IMR-90 (cell line): Measurements from ENCODE around the gene JAKMIP1. TPM values are rescaled to one million over a fixed set of nuclear protein-coding genes. Genes with fewer than 3 reads are reported as not detected.

Experiments used
- ATAC-seq: fragments of 200-7000 bp; cut with Tn5 transposase; 2 replicates; pipeline ENCODE4 v1.9.1; 2020; ENCODE audit warnings: low read depth, mild to moderate bottlenecking, moderate library complexity
- BruUV-seq: library from RNA; stranded (reverse); fragments of 400-500 nt; replicated peaks from 2 replicates; lab custom pipeline; 2021; lab: Mats Ljungman, UMichigan
- CTCF ChIA-PET: fragments of 300-600 bp; formaldehyde crosslinking; extraction: SDS; loops from one replicate; lab custom pipeline; 2021; ENCODE audit warnings: antibody characterized with exemption; lab: Yijun Ruan, JAX
- POLR2A ChIA-PET: fragments of 300-600 bp; sonication (Branson Sonifier 250); formaldehyde crosslinking; loops from one replicate; lab custom pipeline; 2022; ENCODE audit warnings: antibody characterized with exemption; ENCODE audit not compliant: unreplicated experiment; lab: Charles Lee
- DNase-seq: peaks from one replicate; pipeline ENCODE4 v3.0.0; 2013
- H2AFZ ChIP-seq: replicated peaks from 2 replicates; pipeline ENCODE3; 2013; ENCODE audit warnings: low read length, mild to moderate bottlenecking; ENCODE audit not compliant: poor library complexity
- H2AK5ac ChIP-seq: 2 replicates; pipeline ENCODE4 v1.6.1; 2013; ENCODE audit warnings: low read depth, low read length, inconsistent platforms
- H2AK9ac ChIP-seq: replicated peaks from 2 replicates; pipeline ENCODE3; 2013; ENCODE audit warnings: mild to moderate bottlenecking, low read depth, low read length, moderate library complexity; ENCODE audit not compliant: poor library complexity
- H2BK120ac ChIP-seq: 2 replicates; pipeline ENCODE4 v1.6.1; 2013; ENCODE audit warnings: low read depth, low read length, inconsistent platforms
- H2BK15ac ChIP-seq: 3 replicates; pipeline ENCODE4 v1.6.1; 2013; ENCODE audit warnings: low read depth, low read length, inconsistent platforms
- H2BK20ac ChIP-seq: 2 replicates; pipeline ENCODE4 v1.6.1; 2013; ENCODE audit warnings: low read depth, mild to moderate bottlenecking, inconsistent platforms, low read length, moderate library complexity
- H2BK5ac ChIP-seq: 2 replicates; pipeline ENCODE4 v1.6.1; 2013; ENCODE audit warnings: mild to moderate bottlenecking, low read depth, low read length, inconsistent platforms; ENCODE audit not compliant: poor library complexity, severe bottlenecking
- H3K14ac ChIP-seq: replicated peaks from 2 replicates; pipeline ENCODE4 v1.6.1; 2013; ENCODE audit warnings: low read depth, low read length, inconsistent platforms
- H3K18ac ChIP-seq: 2 replicates; pipeline ENCODE4 v1.6.1; 2013; ENCODE audit warnings: low read depth, low read length, control low read depth
- H3K23ac ChIP-seq: 2 replicates; pipeline ENCODE4 v1.6.1; 2013; ENCODE audit warnings: low read depth, low read length, inconsistent platforms
- H3K27ac ChIP-seq: 2 replicates; pipeline ENCODE4 v1.5.1; 2013; ENCODE audit warnings: mild to moderate bottlenecking, control low read depth, low read length; ENCODE audit not compliant: insufficient read depth
- H3K27me3 ChIP-seq: 2 replicates; pipeline ENCODE4 v1.6.1; 2013; ENCODE audit warnings: low read length; ENCODE audit not compliant: control insufficient read depth, insufficient read depth
- H3K36me3 ChIP-seq: 2 replicates; pipeline ENCODE4 v1.6.1; 2013; ENCODE audit warnings: low read length, mixed read lengths; ENCODE audit not compliant: control insufficient read depth, insufficient read depth
- H3K4ac ChIP-seq: 2 replicates; pipeline ENCODE4 v1.6.1; 2013; ENCODE audit warnings: low read depth, low read length, inconsistent platforms
- H3K4me1 ChIP-seq: 2 replicates; pipeline ENCODE4 v1.6.1; 2013; ENCODE audit warnings: low read length, mixed read lengths; ENCODE audit not compliant: control insufficient read depth, insufficient read depth
- H3K4me2 ChIP-seq: 2 replicates; pipeline ENCODE4 v1.6.1; 2013; ENCODE audit warnings: low read depth, mild to moderate bottlenecking, control low read depth, low read length, moderate library complexity
- H3K4me3 ChIP-seq: 2 replicates; pipeline ENCODE4 v1.5.1; 2013; ENCODE audit warnings: low read depth, mild to moderate bottlenecking, control low read depth, low read length, moderate library complexity; ENCODE audit not compliant: insufficient read depth
- H3K56ac ChIP-seq: 2 replicates; pipeline ENCODE4 v1.6.1; 2013; ENCODE audit warnings: low read length, inconsistent platforms; ENCODE audit not compliant: insufficient read depth; ENCODE audit errors: extremely low read depth
- H3K79me1 ChIP-seq, 2 experiments: 2 replicates each; pipeline ENCODE4 v1.6.1; 2013; ENCODE audit warnings: low read length in 2 of 2, inconsistent platforms in 1 of 2, low read depth in 1 of 2
- H3K9ac ChIP-seq: 2 replicates; pipeline ENCODE4 v1.6.1; 2013; ENCODE audit warnings: low read depth, low read length, control low read depth
- H3K9me1 ChIP-seq: 2 replicates; pipeline ENCODE4 v1.6.1; 2013; ENCODE audit warnings: low read length, inconsistent platforms; ENCODE audit not compliant: insufficient read depth
- H3K9me3 ChIP-seq: 2 replicates; pipeline ENCODE4 v1.6.1; 2013; ENCODE audit warnings: low read length; ENCODE audit not compliant: control insufficient read depth, insufficient read depth
- H4K20me1 ChIP-seq: 2 replicates; pipeline ENCODE4 v1.6.1; 2013; ENCODE audit warnings: low read length, inconsistent platforms; ENCODE audit not compliant: insufficient read depth
- H4K5ac ChIP-seq: 2 replicates; pipeline ENCODE4 v1.6.1; 2013; ENCODE audit warnings: mild to moderate bottlenecking, low read depth, low read length, control low read depth
- H4K8ac ChIP-seq, 2 experiments: 2 replicates each; pipeline ENCODE4 v1.6.1; 2013; ENCODE audit warnings: low read depth in 2 of 2, low read length in 2 of 2, control low read depth in 1 of 2, inconsistent platforms in 1 of 2
- H4K91ac ChIP-seq: 2 replicates; pipeline ENCODE4 v1.6.1; 2013; ENCODE audit warnings: low read depth, low read length, inconsistent platforms; ENCODE audit not compliant: insufficient read depth
- CEBPB ChIP-seq: IDR thresholded peaks from 2 replicates; pipeline ENCODE4 v1.6.1; 2012; ENCODE audit warnings: low read depth, low read length, improper control_type of control experiment
- CHD1 ChIP-seq: IDR thresholded peaks from 2 replicates; pipeline ENCODE4 v1.6.1; 2012; ENCODE audit warnings: low read depth, low read length, improper control_type of control experiment
- FOS ChIP-seq: fragments of 150-350 bp; IDR thresholded peaks from 2 replicates; pipeline ENCODE4 v1.6.1; 2016; ENCODE audit warnings: low read depth, low read length
- MAFK ChIP-seq: IDR thresholded peaks from 2 replicates; pipeline ENCODE4 v1.6.1; 2012; ENCODE audit warnings: low read depth, low read length, improper control_type of control experiment
- MAZ ChIP-seq: IDR thresholded peaks from 2 replicates; pipeline ENCODE4 v1.6.1; 2012; ENCODE audit warnings: low read depth, mild to moderate bottlenecking, low read length, improper control_type of control experiment, moderate library complexity, borderline replicate concordance
- MXI1 ChIP-seq: IDR thresholded peaks from 2 replicates; pipeline ENCODE4 v1.6.1; 2012; ENCODE audit warnings: low read depth, mild to moderate bottlenecking, low read length, moderate library complexity, borderline replicate concordance
- NFE2L2 ChIP-seq: fragments of 150-350 bp; IDR thresholded peaks from 2 replicates; pipeline ENCODE4 v1.6.1; 2016; ENCODE audit warnings: low read depth, mild to moderate bottlenecking, low read length
- POLR2A ChIP-seq: IDR thresholded peaks from 2 replicates; pipeline ENCODE4 v1.6.1; 2012; ENCODE audit warnings: mild to moderate bottlenecking, low read depth, low read length
- RAD21 ChIP-seq: IDR thresholded peaks from 2 replicates; pipeline ENCODE4 v1.6.1; 2012; ENCODE audit warnings: low read length, improper control_type of control experiment
- RCOR1 ChIP-seq: IDR thresholded peaks from 2 replicates; pipeline ENCODE4 v1.6.1; 2012; ENCODE audit warnings: mild to moderate bottlenecking, low read length, improper control_type of control experiment; ENCODE audit not compliant: insufficient replicate concordance
- RFX5 ChIP-seq: IDR thresholded peaks from 2 replicates; pipeline ENCODE4 v1.8.0; 2012; ENCODE audit warnings: low read depth, mild to moderate bottlenecking, low read length, moderate library complexity
- SMC3 ChIP-seq: fragments of 150-350 bp; IDR thresholded peaks from 2 replicates; pipeline ENCODE4 v1.6.1; 2016; ENCODE audit warnings: low read depth, mild to moderate bottlenecking, antibody characterized with exemption, low read length, moderate library complexity
- WGBS, 2 experiments: methylation state at CpG; one replicate each; pipeline versions ENCODE4 v1.1.5 to v1.1.7; 2013; ENCODE audit warnings: missing lambda C conversion rate in 2 of 2; ENCODE audit not compliant: insufficient read length in 1 of 2; ENCODE audit errors: extremely low coverage in 2 of 2; 5-methylcytosine and 5-hydroxymethylcytosine counted together
- dilution Hi-C: fragments of 300-500 bp; cut with HindIII; formaldehyde crosslinking; loops from one replicate; pipeline ENCODE4 v1.14.3; 2018; ENCODE audit warnings: low sequenced_read_pairs; ENCODE audit not compliant: unreplicated experiment
- in situ Hi-C: fragments of 300-500 bp; cut with MboI; formaldehyde crosslinking; loops from 3 replicates; pipeline ENCODE4 v1.14.3; 2019; ENCODE audit warnings: low sequenced_read_pairs, inconsistent platforms, mixed read lengths
- intact Hi-C: fragments of 100-400 bp; cut with micrococcal nuclease; formaldehyde crosslinking; loops from 2 replicates; pipeline ENCODE4 v1.10.0; 2022
- polyA plus RNA-seq, 3 experiments: library from polyadenylated mRNA; depleted of rRNA; stranded (reverse); fragments of >200 nt; gene quantifications; 2 replicates each; pipeline ENCODE4 v1.2.3, GENCODE V29; 2012; ENCODE audit warnings: low replicate concordance in 1 of 3
- total RNA-seq: library from RNA; depleted of rRNA; stranded (reverse); fragments of >200 nt; gene quantifications from 2 replicates; pipeline ENCODE4 v1.2.3, GENCODE V29; 2012
- TF ChIP-seq, protein P1 (sequence below): fragments of 150-350 bp; IDR thresholded peaks from 2 replicates; pipeline ENCODE4 v1.6.1; 2016; ENCODE audit warnings: low read depth, mild to moderate bottlenecking, low read length, moderate library complexity, borderline replicate concordance
- TF ChIP-seq, protein P2 (sequence below): conservative IDR thresholded peaks from 2 replicates; pipeline ENCODE4 v1.5.1; 2012; ENCODE audit warnings: mild to moderate bottlenecking, low read depth, low read length, improper control_type of control experiment
- TF ChIP-seq, protein P3 (sequence below): fragments of 150-350 bp; IDR thresholded peaks from 2 replicates; pipeline ENCODE4 v1.6.1; 2017; ENCODE audit warnings: mild to moderate bottlenecking, antibody characterized with exemption, low read length, low read depth

Gene JAKMIP1
- total and polyA plus RNA-seq, 2 of the 4 experiments (the other 2 are of a cell fraction) = not detected

DNA sequence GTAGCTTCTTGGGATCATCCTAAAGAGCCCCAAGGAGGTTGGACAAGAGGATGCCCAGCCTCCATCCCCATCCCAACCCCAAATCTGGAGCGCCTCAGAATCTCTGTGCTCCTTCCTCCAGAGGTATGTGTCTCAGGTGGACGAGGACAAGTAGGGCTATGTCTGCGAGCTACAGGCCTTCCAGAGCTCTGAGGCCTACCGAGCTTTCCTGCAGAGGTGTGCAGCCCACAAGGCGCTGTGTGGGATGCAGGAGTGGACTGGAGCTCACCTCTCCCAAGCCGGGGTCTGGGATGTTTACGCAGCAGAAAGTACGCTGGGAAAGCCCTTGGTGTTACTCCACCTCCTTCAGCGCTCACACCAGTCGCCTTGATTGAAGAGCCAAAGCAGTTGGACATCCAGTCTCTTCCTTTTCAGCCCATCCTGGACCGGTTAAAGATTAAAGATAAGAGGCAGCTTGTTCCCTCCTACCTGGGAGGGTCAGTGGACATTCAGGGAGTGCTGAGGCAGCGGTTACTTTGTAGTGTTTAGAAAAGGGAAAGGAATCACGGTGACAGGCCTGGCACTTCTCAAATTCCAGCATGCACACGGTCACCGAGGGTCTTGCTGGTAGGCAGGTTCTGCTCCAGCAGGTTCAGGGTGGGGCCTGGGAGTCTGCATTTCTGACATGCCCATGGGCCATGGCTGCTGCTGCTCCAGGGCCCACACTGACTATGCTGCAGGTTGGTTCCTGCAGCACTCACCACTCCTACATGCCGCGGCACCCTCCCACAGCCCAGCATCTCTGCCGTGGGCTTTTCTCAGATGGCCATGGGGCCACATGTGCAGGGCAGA lies 29.5 kb upstream of the JAKMIP1 start:
- dilution Hi-C loops (no loop called here), intact Hi-C loops (no loop called here), in situ Hi-C loops (no loop called here)
- no peaks in the 10 kb centered on the region for H3K9me3 ChIP-seq
- H3K4me2 ChIP-seq = no peak overlapping the region
- WGBS, 2 experiments = 33% methylated on average over 4 of the region's 18 CpGs; no CpG with 5 or more reads in 1 of the 2 experiments
- no peak overlapping the region for H2AK9ac ChIP-seq
- ChIA-PET CTCF (interaction anchor here (1.0 kb wide), 1 partner anchor 9 kb away, joined by 3 read pairs; no protein-coding TSS in a partner anchor), POLR2A (no interaction called here)
- no TSS peak for BruUV-seq
- H3K4me1 ChIP-seq = no peaks in the 10 kb centered on the region
- H3K9me1 ChIP-seq = no peaks in the 10 kb centered on the region
- no peak overlapping the region for H2BK5ac ChIP-seq
- H3K56ac ChIP-seq = no peak overlapping the region
- no peaks in the 10 kb centered on the region for H3K36me3 ChIP-seq
- H2AK5ac ChIP-seq = no peak overlapping the region
- no peak overlapping the region for H3K23ac ChIP-seq
- DNase-seq (no peak), ATAC-seq (no peak)
- peaks cover 1% of the 10 kb centered on the region; the same call in 1 of the 2 replicates for H3K27me3 ChIP-seq
- H4K91ac ChIP-seq = no peak overlapping the region
- no peak overlapping the region for H3K18ac ChIP-seq
- H4K8ac ChIP-seq = no peak overlapping the region
- H3K27ac ChIP-seq = no peak overlapping the region
- no peak overlapping the region for H4K5ac ChIP-seq
- no peaks in the 10 kb centered on the region for H3K79me1 ChIP-seq
- no peak overlapping the region for H3K4me3 ChIP-seq
- no peak overlapping the region for H3K14ac ChIP-seq
- H2BK20ac ChIP-seq = no peak overlapping the region
- H2BK120ac ChIP-seq = no peak overlapping the region
- H3K4ac ChIP-seq = no peak overlapping the region
- no peak overlapping the region for H2AFZ ChIP-seq
- no peak overlapping the region for H2BK15ac ChIP-seq
- no peak overlapping the region for H3K9ac ChIP-seq
- no peaks in the 10 kb centered on the region for H4K20me1 ChIP-seq
- TF ChIP-seq CHD1 (no peak), SMC3 (no peak), MXI1 (no peak), RFX5 (no peak), POLR2A (no peak), CEBPB (no peak), MAFK (no peak), NFE2L2 (no peak), MAZ (no peak), RAD21 (no peak), RCOR1 (no peak), FOS (no peak)
- TF ChIP-seq, protein P1, sequence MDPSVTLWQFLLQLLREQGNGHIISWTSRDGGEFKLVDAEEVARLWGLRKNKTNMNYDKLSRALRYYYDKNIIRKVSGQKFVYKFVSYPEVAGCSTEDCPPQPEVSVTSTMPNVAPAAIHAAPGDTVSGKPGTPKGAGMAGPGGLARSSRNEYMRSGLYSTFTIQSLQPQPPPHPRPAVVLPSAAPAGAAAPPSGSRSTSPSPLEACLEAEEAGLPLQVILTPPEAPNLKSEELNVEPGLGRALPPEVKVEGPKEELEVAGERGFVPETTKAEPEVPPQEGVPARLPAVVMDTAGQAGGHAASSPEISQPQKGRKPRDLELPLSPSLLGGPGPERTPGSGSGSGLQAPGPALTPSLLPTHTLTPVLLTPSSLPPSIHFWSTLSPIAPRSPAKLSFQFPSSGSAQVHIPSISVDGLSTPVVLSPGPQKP = no peak
- TF ChIP-seq, protein P2, sequence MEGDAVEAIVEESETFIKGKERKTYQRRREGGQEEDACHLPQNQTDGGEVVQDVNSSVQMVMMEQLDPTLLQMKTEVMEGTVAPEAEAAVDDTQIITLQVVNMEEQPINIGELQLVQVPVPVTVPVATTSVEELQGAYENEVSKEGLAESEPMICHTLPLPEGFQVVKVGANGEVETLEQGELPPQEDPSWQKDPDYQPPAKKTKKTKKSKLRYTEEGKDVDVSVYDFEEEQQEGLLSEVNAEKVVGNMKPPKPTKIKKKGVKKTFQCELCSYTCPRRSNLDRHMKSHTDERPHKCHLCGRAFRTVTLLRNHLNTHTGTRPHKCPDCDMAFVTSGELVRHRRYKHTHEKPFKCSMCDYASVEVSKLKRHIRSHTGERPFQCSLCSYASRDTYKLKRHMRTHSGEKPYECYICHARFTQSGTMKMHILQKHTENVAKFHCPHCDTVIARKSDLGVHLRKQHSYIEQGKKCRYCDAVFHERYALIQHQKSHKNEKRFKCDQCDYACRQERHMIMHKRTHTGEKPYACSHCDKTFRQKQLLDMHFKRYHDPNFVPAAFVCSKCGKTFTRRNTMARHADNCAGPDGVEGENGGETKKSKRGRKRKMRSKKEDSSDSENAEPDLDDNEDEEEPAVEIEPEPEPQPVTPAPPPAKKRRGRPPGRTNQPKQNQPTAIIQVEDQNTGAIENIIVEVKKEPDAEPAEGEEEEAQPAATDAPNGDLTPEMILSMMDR = no peak
- TF ChIP-seq, protein P3, sequence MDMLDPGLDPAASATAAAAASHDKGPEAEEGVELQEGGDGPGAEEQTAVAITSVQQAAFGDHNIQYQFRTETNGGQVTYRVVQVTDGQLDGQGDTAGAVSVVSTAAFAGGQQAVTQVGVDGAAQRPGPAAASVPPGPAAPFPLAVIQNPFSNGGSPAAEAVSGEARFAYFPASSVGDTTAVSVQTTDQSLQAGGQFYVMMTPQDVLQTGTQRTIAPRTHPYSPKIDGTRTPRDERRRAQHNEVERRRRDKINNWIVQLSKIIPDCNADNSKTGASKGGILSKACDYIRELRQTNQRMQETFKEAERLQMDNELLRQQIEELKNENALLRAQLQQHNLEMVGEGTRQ = no peak
